GDM1 (cell line): ENCODE measurements around the gene FAM3C.

ENCODE experiments used
- DNase-seq: peaks from one replicate; lab custom pipeline; 2025; lab: John Stamatoyannopoulos, UW

FAM3C gene

DNA sequence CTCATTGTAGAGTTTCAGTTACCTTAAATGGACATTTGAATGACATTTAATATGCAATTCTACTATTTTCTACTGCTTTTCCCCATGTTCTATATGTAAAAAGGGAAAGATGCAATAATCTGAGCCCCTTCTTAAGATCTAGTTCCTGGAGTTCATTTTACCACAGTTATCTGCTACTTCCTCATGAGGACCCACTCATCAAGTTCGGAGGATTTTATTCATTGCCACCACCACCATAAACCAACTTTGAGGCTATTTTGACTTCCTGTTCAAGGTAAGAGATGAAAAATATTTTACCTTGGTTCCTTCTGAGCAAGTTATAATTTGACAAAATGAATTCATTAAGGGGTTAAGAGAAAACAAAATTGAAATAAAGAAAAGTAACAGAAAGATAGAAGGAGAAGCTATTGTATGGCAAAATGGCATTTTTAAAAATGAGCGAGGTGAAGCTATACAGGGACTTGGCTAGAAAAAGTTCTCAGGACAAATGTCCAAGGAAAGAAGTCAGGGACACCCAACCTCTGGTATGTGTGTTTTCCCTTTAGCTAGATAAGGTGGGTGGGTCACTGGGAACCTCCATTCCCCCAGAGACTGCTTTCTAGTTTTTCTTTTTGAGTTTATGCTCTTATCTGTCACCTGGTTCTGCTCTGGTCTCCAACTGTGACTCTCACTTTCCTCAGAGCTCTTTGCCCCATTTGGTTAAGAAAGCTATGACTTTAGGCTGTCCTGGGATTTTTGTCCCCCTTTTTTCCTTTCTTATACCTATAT is 14.9 kb upstream of the FAM3C start:
- DNase-seq: no peak

DNA sequence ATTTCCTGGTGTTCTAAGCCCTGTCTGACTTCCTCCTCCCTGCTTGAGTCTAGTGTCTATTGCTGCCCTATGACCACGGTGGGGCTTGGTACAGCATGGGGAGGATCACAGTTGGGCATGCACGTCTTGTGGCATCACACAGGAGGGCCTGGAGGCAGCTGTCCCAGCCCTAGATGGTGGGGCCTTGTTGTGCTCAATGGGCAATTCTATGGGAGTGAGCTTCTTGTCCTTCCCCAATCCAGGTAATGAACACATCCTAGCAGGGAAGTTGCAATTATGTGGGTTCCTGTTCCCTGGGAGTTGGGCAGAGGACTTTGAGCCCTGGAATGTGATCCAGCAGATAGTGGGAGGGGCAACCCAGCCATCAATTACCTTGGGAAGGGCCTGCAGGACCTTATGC is 10.8 kb upstream of the FAM3C start:
- DNase-seq: no peak

DNA sequence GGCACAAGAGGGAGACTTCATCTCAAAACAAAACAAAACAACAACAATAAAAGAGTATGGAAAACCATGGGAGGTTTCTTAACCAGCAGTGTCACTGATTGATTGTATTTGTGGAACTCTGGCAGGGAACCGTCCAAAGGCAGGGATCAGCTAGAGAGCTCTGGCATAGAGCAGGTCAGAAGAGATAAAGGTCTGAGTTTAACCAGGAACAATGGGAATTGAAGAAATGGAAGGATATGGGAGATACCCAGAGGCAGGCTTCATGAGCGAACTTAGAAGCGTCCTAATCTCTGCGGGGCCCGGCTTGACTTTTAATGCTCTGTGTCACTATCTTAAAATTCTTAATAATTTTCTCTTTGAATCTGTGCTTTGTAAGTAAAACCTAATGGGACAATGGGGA is 10.4 kb upstream of the FAM3C start:
- DNase-seq: no peak

DNA sequence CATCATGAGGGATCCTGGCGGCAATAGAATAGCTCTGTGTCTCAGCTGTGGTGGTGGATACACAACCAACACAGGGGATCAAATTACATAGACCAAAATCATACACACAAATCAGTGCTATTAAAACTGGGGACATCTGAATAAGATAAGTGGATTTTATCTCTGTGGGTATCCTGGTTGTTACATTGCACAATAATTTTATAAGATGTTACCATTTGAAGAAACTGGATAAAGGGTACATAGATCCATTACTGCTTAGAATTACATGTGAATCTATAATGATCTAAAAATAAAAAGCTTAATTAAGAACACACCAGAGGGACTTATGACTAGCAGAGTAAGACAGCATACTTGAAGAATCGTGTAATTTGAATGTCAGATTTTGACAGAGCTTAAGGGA is 8.2 kb upstream of the FAM3C start:
- no peak for DNase-seq

DNA sequence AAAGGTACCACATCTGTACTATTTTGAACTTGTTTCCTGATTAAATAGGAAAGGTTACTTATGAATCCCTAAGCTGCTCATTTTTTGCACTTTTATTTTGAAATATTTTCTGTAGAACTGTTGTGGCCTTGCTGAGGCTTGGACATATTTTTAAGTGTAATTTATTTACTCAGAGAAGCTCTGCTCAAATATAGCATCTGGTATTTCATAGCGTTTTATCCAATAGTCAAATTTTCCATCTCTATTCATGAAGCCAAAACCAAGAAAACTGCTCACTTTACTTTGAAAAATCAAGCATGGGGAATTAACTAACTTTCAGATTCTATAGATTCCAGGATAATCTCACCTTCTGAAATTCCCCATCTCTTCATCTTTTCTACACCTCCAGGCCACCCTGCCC is 6.6 kb upstream of the FAM3C start:
- DNase-seq: no peak

DNA sequence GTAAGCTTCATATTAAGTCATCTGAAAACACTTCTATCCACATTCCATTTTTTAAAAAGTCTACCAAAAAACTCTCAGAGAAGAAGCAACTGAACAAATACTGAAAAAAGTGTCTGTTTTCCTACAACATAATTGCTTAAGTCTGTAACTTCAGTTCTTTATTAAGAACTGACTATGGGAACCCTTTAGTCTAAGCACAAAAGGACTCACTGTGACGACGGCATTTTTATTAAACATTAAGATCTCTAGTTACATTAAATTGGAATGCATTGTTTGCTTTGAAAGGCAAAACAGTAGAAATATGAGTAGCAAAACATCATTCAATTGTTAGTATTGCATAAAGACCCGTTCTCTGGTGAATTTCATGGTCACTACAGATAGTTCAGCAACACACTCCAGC is 5.8 kb upstream of the FAM3C start:
- no peak for DNase-seq

DNA sequence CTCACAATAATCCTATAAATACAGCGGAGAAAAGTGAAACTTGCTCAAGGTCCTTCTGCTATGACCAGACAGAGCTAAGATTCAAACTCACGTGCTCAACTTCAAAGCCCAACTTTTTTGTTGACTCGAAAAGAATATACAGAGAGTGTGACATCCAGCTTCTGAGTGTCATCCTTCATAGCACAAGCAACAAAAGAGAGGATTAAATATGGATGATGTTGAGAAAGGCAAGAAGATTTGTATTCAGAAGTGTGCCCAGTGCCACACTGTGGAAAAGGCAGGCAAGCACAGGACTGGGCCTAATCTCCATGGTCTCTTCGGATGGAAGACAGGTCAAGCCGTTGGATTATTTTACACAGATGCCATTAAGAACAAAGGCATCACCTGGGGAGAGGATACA is 2.1 kb upstream of the FAM3C start:
- DNase-seq: no peak

DNA sequence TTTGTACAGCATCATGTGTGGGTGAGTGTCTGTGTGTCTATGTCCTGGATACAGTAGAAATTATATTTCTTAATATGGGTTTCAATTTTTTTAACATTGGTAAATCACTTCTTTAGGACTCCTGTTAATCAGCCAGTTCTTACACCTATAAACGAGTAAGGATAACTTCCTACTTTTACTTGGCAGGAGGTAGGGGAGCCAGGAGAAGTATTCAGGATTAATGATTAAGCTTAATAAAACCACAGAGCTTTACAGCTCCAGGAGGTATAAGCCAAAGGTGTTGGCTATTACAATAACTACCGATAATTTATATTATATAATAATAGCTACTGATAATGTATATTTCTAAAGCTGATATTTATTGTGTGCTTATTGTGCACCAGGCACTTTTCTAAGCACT is 1.7 kb upstream of the FAM3C start:
- no peak for DNase-seq

DNA sequence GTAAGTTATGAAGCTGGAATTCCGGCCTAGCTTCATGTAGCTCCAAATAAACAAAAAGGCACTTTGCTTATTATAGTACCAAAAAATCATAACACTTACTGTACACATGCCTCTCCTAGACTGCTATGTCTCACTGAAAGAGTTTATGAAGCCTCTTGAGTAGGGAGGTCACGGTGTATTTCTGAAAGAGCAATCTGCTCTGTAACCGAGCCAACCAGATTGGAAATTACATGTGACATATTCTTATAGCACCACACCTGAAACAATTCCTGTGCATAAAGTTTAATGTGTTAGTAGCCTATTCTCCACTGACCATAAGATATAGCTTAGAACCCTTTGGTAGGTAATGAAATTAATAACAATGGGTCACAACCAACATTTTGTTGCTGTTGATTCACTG is 1.3 kb upstream of the FAM3C start:
- no peak for DNase-seq

DNA sequence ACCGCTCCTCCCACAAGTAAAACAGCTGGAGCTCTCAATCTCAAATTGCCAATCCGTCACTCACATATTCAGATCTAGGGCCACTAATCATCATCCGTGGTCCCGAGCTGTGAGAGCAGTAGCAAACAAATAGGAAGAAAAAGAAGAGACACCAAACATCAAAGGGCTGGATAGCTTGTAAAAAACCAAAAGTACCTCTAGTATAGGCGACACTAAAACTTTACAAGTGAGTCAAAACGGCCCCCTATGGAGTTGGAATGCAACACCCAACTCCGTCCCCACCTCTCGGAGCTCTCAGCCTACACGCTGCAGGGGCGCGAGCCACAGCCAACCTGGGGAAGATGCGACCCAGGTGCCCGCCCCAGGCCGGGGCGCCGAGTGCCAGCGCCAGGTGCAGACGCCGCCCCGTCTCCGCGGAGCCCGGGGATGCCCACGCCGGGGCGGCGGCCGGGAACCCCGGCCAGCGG is 581 bp downstream of the FAM3C start:
- DNase-seq: no peak

DNA sequence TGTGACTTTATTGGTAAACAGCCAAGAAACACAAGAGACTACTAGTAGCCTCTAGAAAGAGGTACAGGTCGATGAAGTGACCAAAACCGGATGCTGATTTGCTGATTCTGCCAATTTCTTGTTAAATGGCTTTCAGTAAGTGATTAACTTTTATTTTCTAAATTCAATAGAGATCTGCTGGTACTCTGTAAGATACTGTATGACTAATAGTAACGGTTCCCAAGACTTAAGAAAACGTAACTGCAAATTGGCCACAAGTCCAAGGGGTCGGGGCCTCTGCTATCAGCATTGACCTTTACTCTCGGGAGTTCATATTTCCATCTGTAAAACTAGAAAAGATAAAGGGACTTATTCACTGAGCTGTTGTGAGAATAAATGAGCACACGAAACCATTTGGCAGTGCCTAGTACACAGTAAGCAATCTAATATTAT is 1.4 kb downstream of the FAM3C start:
- DNase-seq: no peak

DNA sequence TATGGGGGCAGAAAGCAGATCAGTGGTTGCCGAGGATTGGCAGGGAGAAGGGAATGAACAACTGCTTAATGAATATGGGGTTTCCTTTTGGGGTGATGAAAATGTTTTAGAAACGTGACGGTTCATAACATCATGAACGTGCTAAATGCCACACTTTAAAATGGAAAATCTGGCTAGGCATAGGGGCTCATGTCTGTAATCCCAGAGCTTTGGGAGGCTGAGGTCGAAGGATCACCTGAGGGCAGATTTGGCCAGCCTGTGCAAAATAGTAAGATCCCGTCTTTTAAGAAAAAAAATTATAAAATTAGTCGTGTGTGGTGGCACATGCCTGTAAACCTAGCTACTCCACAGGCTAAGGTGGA is 3.1 kb downstream of the FAM3C start:
- DNase-seq: no peak

DNA sequence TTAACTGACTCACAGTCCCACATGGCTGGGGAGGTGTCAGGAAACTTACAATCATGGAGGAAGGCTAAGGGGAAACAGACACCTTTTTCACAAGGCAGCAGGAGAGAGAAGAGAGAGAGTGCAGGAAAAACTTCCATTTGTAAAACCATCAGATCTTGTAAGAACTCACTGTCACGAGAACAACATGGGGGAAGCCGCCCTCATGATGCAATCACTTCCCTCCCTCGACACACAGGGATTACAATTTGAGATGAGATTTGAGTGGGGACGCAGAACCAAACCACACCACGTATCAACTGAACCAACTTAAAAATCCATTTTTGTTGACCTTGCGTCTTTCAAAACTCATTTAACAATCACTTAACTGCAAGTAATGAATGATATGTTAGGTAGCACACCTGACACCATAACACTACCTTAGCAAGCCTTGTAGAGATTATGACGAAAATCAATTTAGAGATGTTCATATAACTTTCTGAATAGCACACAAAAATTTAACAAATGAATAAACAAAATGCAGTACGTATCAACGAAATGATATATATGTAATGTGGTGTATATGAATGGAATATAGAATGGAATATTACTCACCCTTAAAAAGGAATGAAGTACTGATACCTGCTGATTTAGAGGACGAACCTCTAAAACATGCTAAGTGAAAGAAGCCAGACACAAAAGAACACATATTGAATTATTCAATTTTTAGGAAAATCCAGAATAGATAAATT is 3.7 kb downstream of the FAM3C start:
- DNase-seq: no peak

DNA sequence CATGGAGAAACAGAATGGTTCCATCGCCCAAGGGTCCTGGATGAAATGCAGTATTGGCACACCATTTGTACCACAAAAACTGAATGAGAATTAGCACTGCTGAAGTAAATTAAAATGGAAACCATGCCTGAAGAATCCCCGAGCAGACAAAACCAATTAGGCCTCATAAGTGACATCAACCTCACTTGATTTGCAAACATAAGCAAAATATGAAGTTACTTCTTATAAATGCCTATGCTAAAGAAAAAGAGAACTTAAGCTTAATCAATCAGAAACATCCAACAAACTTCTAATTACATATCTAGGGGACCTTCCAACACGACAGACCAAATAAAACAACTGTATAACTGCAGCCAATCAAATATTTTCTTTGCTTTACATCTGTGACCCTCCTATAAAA is 4.4 kb downstream of the FAM3C start:
- DNase-seq: no peak

DNA sequence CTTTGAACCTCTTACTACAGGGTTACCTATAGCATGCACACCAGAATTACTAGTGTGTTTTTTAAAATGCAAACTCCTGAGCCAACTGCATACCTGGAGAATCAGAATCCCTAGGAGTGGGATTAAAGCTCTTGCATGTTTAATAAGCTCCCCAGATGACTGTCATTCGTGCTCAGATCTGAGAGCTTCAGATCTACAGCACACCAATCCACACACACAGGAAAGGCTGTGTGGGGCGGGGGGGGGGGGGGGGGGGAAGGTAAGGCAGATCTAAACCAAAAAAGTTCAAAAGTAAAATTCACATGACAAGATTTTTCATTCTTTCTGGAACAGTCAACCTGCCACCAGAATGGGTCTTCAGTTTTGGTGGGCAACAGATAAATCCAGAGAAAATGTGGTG is 5.5 kb downstream of the FAM3C start:
- no peak for DNase-seq

DNA sequence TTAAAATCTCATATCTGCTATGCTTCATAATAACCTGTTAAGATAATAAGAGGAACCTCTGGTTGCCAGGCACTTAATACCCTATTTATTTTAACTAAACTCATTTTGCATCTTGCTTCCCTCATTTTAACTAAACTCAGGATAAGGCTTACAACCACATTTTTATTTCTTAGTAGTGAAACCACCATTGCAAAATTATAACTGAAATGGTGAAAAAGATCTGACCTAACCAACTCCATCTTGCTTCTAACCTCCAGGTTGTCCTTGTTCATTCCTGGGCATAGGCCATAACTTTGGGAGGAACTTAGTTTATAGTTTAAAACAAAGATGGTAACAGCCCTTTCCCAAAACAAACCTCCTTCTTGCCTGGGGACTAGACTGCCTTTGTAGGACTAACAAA is 6.0 kb downstream of the FAM3C start:
- DNase-seq: no peak

DNA sequence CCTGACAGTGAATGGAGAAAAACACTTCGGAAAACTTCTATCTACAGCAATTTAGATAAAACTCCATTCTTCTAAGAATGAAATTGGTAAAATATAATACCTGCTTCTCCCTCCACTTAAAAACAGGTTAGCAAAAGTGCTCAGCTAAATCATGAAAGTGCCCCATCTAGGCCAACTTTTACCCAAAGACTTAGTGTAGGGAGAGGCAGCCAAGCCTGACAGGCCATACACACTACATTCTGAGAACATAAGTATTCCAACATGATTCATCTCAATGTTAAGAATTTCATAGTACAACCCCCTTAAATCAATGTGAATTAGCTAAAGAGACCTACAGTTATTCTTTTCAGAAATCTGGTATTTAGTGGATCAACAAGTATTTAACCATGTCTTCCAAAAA is 7.2 kb downstream of the FAM3C start:
- DNase-seq: no peak

DNA sequence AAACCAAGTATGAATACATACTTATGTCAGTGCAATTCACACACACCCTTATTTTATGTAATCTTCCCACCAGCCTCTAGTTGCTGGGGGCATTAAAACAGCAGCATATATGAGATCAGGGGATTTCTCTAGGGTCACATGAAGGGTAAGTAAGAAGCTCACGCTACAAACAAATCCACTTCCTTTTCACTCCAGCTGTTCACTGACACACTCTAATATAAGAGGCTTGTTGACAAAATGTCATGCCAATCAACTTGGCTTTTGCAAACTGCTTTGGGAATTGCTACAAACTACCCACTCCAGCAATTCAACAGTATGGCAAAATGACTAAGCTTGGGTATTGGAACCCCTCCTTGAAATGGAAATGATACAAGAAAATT is 10.3 kb downstream of the FAM3C start:
- DNase-seq: no peak

DNA sequence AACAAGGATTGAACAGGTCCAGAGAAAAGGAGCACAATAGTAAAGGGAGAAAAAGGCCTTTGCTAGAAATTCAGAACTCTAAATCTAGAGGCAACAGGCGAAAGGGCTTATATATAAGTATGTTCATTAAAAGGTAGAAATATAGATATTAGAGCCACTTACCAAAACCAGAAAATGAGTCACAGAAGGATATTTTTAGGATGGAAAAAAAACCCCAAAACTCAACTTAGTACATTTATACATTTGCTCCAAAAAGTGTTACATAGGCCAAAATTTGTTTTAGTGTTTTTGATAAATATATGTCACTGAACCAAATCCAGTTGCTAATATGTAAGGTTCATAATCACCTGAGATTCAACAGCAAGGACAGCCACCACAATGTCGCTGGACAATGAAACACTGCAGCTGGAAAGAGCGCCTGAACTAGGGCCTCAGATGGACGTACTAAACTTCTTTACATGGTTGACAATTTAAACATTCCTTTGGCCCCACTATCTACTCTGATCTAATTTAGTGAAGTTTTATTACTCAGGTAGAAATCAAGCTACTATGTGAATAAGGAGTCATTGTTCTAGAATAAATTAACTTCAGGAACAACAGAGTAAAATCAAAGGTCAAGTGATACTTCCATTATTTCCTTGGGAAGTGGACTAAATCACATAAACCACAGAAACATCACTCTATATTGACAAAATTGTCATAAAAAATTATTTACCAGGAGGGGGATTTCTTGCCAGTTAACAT is 10.9 kb downstream of the FAM3C start:
- DNase-seq: no peak

DNA sequence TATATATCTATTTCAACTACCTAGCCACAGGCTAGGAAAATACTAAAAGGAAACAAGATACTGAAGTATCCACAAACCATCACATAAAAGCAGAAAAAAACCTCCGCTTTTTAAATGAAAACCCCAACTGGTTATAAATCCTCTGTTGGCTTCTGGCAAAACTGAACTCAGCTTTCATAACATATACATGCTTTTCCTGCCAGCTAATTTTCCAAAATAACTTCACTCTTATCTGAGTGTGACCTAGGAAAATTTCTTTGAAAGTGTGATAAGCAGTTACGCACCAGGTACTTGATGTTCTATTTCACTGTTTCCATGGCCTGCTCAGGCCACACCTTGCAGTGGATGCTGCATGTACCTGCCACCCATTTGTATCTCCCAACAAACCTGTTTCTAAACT is 11.8 kb downstream of the FAM3C start:
- no peak for DNase-seq

DNA sequence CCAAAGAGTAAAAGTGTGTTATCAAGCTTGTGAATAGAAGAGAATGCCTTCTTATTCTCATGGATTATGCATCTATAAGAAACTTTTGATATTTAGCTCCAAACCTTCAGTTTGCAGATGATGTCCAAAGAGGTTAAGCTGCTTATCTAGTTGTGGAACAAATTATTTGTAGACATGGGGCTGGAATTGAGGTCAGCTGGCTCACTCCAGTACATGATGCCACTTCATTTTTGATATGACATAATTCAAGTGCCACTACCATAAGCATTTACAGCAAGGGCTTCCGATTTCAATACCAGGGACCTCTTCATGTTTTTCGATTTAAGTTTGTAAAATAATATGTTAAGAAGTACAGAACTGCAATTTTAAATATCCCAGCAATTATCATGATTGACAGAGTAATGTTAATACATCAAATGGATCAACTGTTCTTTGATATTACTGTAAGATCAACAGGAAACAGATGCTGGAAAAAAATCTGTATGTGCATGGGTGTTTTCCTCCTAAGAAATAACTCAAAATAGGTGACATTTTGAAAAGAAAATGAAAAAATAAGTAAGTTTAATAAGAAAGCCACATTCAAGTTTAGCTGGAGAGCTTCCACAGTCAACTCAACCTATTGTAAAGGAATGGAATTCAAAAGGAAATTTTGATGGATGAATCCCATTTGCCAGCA is 12.7 kb downstream of the FAM3C start:
- DNase-seq: no peak

DNA sequence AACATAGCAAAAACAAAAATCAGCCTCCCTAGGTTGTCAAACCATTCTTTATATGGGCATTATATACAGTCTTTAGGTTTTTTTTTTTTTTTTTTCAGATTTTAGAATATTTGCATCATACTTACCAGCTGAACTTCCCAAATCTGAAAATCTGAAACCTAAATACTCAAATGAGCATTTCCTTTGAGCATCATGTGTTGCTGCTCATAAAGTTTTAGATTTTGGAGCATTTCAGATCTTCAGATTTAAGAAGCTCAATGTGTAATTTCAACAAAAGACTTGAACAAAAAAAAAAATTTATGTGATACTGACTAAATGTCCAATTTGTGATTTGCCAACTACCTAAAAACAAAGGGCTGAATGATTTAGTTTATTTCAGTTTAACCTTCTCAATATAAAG is 13.6 kb downstream of the FAM3C start:
- no peak for DNase-seq

DNA sequence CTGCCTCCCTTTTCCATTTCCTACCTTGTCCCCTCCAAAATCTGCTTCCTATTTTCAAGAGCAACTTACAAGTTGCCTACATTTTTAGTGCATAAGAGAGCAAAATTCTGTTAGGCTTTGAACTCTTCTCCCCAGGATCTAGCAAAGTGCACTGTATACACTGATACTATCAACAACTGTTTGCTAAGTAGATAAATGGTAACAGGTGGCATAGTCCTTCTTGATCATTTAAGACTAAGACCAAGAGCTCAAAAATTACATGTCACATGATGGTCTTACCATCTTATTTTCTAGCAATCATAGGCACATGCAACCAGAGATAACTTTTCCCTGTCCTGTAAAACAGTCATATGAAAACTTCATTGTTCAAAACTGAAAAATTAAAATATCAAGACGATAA is 16.2 kb downstream of the FAM3C start:
- no peak for DNase-seq
